ENCODE data around the gene FAM118A. TPM values are rescaled to one million over a fixed set of nuclear protein-coding genes. Genes with fewer than 3 reads are reported as not detected.
"Not testable (repeated sequence)": the region's sequence is repeated elsewhere in the genome, so short reads cannot be mapped to it uniquely, and the experiment has no call there.

Gene FAM118A
- total and polyA plus RNA-seq, 8 donors, result 23.9 to 210 (median 33.8) TPM

- TF ChIP-seq CTCF (IDR thresholded peaks at IDR 0.05), result no peak
- no peaks in the 10 kb centered on the region for H3K9me3 ChIP-seq
- no peaks in the 10 kb centered on the region for H3K4me1 ChIP-seq
- H3K4me3 ChIP-seq, result no peak overlapping the region
- intact Hi-C loops (cut with DNase I), result no loop called here
- H3K27me3 ChIP-seq, result no peaks in the 10 kb centered on the region
- ATAC-seq, result no peak
- H3K36me3 ChIP-seq, result peaks cover 0 to 47% of the 10 kb centered on the region in 2 donors
- H3K27ac ChIP-seq, result no peak overlapping the region
- no peak for DNase-seq
Measured at GRCh38 chr22:45341498-45341897, 31.8 kb downstream of the FAM118A start.

GRCh38 chr22:45343143-45343542 lies 33.4 kb downstream of the FAM118A start:
- H3K9me3 ChIP-seq, result no peaks in the 10 kb centered on the region
- no peaks in the 10 kb centered on the region for H3K4me1 ChIP-seq
- intact Hi-C loops (cut with DNase I), result no loop called here
- no peak for TF ChIP-seq CTCF (IDR thresholded peaks at IDR 0.05)
- no peak for DNase-seq
- no peak for ATAC-seq
- H3K27ac ChIP-seq, result no peak overlapping the region
- H3K36me3 ChIP-seq, result peaks cover 0 to 43% of the 10 kb centered on the region in 2 donors
- H3K27me3 ChIP-seq, result no peaks in the 10 kb centered on the region
- H3K4me3 ChIP-seq, result no peak overlapping the region

- no peak for TF ChIP-seq CTCF (IDR thresholded peaks at IDR 0.05)
- H3K4me1 ChIP-seq, result no peaks in the 10 kb centered on the region
- ATAC-seq, result peak; percentile 41
- peaks cover 0 to 32% of the 10 kb centered on the region in 2 donors for H3K36me3 ChIP-seq
- intact Hi-C loops (cut with DNase I), result no loop called here
- H3K9me3 ChIP-seq, result no peaks in the 10 kb centered on the region
- H3K27me3 ChIP-seq, result no peaks in the 10 kb centered on the region
- H3K4me3 ChIP-seq, result no peak overlapping the region
- no peak overlapping the region for H3K27ac ChIP-seq
- DNase-seq, result peak in 1 of 4 donors; percentile 13
Measured at GRCh38 chr22:45344334-45344733, 34.6 kb downstream of the FAM118A start.

- intact Hi-C loops (cut with DNase I), result no loop called here
- no peak for DNase-seq
- Histone ChIP-seq H3K4me1 (no peaks in the 10 kb centered on the region), H3K27me3 (no peaks in the 10 kb centered on the region), H3K36me3 (no peaks in the 10 kb centered on the region), H3K4me3 (no peak overlapping the region), H3K9me3 (no peaks in the 10 kb centered on the region), H3K27ac (no peak overlapping the region)
- TF ChIP-seq CTCF (IDR thresholded peaks at IDR 0.05), result no peak
- no peak for ATAC-seq
Measured at GRCh38 chr22:45349916-45350315, 40.2 kb downstream of the FAM118A start.

- H3K9me3 ChIP-seq, result no peaks in the 10 kb centered on the region
- H3K27ac ChIP-seq, result no peak overlapping the region
- DNase-seq, result no peak
- no peaks in the 10 kb centered on the region for H3K36me3 ChIP-seq
- H3K4me3 ChIP-seq, result no peak overlapping the region
- ATAC-seq, result no peak
- intact Hi-C loops (cut with DNase I), result no loop called here
- TF ChIP-seq CTCF (IDR thresholded peaks at IDR 0.05), result no peak
- no peaks in the 10 kb centered on the region for H3K27me3 ChIP-seq
- no peaks in the 10 kb centered on the region for H3K4me1 ChIP-seq
Measured at GRCh38 chr22:45351956-45352355, 42.2 kb downstream of the FAM118A start.

- H3K4me1 ChIP-seq; H3K27ac ChIP-seq; H3K9me3 ChIP-seq; intact Hi-C loops (cut with DNase I); H3K4me3 ChIP-seq; DNase-seq; ATAC-seq; H3K36me3 ChIP-seq; H3K27me3 ChIP-seq: not testable (repeated sequence)
Measured at GRCh38 chr22:45352757-45353156, 43.0 kb downstream of the FAM118A start.

Measured in left lung (tissue), 10 donors.